ENCODE results near the gene SLC1A4.

SLC1A4 gene

DNA sequence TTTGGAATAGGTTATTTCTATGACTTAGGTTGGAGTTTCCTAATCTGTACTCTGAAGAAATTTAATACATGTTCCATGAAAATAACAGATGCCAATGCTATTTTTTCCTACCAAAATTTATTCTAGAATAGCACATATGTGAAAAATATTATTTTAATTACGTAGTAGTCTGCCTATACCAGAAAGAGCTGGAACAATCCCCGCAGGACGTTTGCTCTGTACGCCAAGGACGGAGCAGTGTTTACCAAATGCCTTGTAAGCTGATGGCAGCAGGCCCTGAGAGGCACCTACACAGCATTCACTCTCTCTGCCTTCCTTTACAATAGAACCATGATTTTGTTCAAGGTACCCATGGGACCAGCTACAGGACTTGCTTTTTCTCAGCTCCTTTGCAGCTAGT, 16.8 kb upstream of the SLC1A4 start:
- no peak overlapping the region for H3K27ac ChIP-seq
- no peak for TF ChIP-seq Cebpa-rat (IDR thresholded peaks at IDR 0.05)
- H3K4me1 ChIP-seq: peaks cover 0 to 4% (median 0%) of the 10 kb centered on the region in 10 experiments; a peak in 1 of 20 replicates
- no peaks in the 10 kb centered on the region for H3K36me3 ChIP-seq
- H3K9ac ChIP-seq: no peak overlapping the region
- no peaks in the 10 kb centered on the region for H3K27me3 ChIP-seq
- no peak overlapping the region for H3K4me2 ChIP-seq
- peaks cover 0 to 7% (median 0%) of the 10 kb centered on the region in 11 experiments; a peak in 3 of 22 replicates for H3K9me3 ChIP-seq (replicated peaks in 1 of 11)
- H4K20me1 ChIP-seq: no peaks in the 10 kb centered on the region
- no peak overlapping the region for H3K4me3 ChIP-seq

DNA sequence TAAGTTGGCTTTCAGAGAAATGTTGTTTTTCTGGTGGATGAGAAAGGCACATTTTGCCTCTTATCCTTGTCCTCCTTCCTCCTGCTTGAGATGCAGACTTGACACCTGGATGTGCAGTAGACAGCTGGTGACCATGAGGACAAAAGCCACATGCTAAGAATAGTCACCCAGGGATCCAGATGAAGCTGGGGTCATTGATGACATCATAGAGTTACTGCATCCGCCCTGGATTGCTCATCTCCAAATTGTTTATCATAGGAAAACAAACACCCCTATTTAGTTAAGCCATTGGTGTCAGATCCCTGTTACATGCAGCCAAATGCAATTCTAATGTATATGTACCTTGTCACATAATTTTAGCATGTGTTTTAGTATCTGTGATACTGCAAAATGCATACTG, 16.3 kb upstream of the SLC1A4 start:
- Histone ChIP-seq H3K4me3 (no peak overlapping the region), H3K9me3 (replicated peaks in 1 of 11) (peaks cover 0 to 7% (median 0%) of the 10 kb centered on the region in 11 experiments; a peak in 3 of 22 replicates), H3K27ac (no peak overlapping the region), H3K27me3 (no peaks in the 10 kb centered on the region), H3K9ac (no peak overlapping the region), H3K36me3 (no peaks in the 10 kb centered on the region), H4K20me1 (no peaks in the 10 kb centered on the region), H3K4me2 (no peak overlapping the region), H3K4me1 (peaks cover 0 to 9% (median 0%) of the 10 kb centered on the region in 10 experiments; a peak in 4 of 20 replicates)
- no peak for TF ChIP-seq Cebpa-rat (IDR thresholded peaks at IDR 0.05)

DNA sequence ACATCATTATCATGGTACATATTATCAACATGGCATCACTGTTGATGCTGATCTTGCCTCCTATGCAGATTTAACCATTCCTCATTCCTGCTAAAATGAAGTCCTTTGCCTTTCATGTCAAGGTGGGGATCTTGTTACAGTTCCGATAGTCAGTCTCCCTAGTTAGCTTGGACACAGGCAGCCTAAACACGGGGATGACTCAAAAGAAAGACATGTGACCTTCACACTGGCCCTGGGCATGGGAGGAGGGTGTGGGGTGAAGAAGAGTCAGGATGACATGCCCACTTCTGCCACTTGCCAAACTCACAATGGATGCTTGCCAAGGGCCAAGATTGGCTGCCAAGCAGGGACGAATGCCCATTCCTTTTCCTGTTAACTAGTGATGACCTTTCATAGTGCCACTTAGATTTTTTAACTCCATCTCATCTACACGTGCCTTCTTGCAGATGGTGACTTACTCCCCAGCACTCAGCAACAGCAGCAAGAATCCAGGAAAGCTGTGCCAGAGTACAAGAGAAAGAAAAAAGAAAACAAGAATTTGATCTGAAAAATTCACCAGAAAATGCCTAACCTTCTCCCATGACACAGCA, 13.9 kb upstream of the SLC1A4 start:
- Histone ChIP-seq H4K20me1 (no peaks in the 10 kb centered on the region), H3K36me3 (no peaks in the 10 kb centered on the region), H3K4me2 (peak overlapping the region in 1 of 11 experiments; percentile 27; a peak in 1 of 22 replicates), H3K27me3 (no peaks in the 10 kb centered on the region), H3K4me3 (no peak overlapping the region), H3K9me3 (replicated peaks in 1 of 11) (no peaks in the 10 kb centered on the region), H3K27ac (no peak overlapping the region), H3K4me1 (peaks cover 14 to 33% (median 22%) of the 10 kb centered on the region in 10 experiments), H3K9ac (no peak overlapping the region)
- TF ChIP-seq Cebpa-rat (IDR thresholded peaks at IDR 0.05): no peak

DNA sequence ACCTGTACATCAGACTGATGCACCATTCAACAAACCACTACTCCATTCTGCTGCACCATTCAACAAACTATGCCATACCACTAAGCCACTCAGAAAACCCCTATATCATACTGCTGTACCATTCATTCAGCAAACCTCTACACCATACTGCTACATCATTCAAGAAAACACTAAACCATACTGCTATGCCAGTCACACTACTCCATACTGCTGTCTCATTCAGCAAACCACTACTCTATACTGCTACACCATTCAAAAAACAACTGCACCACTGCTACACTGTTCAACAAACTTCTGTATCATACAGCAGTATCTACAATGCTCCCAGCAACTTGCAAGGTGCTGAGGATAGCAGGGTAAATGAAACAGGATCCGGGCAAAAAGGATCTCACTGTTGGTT, 12.9 kb upstream of the SLC1A4 start:
- Histone ChIP-seq H3K4me2 (no peak overlapping the region), H3K4me1 (peaks cover 15 to 36% (median 23%) of the 10 kb centered on the region in 10 experiments), H3K9me3 (replicated peaks in 1 of 11) (no peaks in the 10 kb centered on the region), H4K20me1 (no peaks in the 10 kb centered on the region), H3K27me3 (no peaks in the 10 kb centered on the region), H3K27ac (no peak overlapping the region), H3K36me3 (no peaks in the 10 kb centered on the region), H3K9ac (no peak overlapping the region), H3K4me3 (no peak overlapping the region)
- no peak for TF ChIP-seq Cebpa-rat (IDR thresholded peaks at IDR 0.05)

DNA sequence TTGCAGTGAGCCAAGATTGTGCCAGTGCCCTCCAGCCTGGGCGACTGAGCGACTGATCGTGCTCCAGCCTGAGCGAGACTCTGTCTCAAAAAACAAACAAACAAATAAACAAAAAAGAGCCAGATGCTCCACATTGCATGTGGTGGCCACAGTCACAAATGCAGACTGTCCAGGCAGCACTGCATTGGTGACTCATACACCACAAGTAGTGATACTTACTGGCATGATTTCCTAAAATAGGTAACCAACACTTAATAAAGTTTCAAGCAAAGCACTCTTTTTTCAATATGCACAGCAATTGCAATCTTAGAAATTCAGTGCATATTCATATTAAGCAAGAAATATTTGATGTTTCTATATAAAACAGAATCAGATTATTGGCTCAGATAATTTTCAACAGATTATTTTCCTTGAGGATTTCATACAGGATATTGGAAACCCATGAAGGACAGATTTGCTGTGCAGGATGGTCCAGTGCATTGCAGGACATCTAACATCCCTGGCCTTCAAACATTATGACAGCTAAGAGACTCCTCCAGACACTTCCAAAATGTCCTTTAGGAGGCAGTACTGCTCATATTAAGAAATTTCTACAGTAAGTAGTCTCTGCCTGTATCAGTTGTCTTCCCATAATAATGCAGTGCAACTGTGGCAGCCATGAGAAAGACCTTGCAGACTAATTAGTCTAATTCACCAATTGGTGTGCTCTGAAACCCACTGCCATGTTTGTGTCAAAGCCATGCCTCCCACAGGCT, 10.5 kb upstream of the SLC1A4 start:
- no peaks in the 10 kb centered on the region for H3K27me3 ChIP-seq
- no peak overlapping the region for H3K4me3 ChIP-seq
- no peaks in the 10 kb centered on the region for H4K20me1 ChIP-seq
- H3K9ac ChIP-seq: no peak overlapping the region
- no peaks in the 10 kb centered on the region for H3K36me3 ChIP-seq
- no peak for TF ChIP-seq Cebpa-rat (IDR thresholded peaks at IDR 0.05)
- peak overlapping the region in 6 of 11 experiments; percentile 3 to 67 (median 60); a peak in 13 of 22 replicates for H3K4me2 ChIP-seq
- H3K9me3 ChIP-seq (replicated peaks in 1 of 11): no peaks in the 10 kb centered on the region
- peak overlapping the region in 1 of 11 experiments; percentile 29; a peak in 2 of 22 replicates for H3K27ac ChIP-seq
- H3K4me1 ChIP-seq: peaks cover 15 to 36% (median 23%) of the 10 kb centered on the region in 10 experiments

DNA sequence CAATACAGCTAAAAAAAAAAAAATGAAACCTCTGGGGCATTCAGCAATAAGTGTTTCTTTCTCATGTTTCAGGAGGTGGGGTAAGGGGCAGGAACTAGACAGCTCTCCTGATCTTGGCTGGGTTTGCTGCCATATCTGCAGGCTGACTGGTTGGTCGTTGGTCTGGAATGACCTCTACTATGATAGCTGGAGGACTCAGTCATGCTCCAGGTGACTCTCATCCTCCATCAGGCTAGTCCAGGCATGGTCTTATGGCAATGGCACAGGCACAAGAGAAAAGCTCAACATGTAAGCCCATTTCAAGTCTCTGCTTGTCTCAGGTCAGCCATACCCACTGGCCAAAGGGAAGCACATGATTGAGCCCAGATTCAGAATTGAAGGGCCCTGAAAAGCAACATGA, 9.5 kb upstream of the SLC1A4 start:
- no peak overlapping the region for H3K9ac ChIP-seq
- H3K4me2 ChIP-seq: peak overlapping the region; percentile 31 to 70 (median 58)
- no peak for TF ChIP-seq Cebpa-rat (IDR thresholded peaks at IDR 0.05)
- no peaks in the 10 kb centered on the region for H3K36me3 ChIP-seq
- no peak overlapping the region for H3K4me3 ChIP-seq
- peak overlapping the region in 2 of 11 experiments; percentile 6 to 7; a peak in 1 of 22 replicates for H3K27ac ChIP-seq
- H4K20me1 ChIP-seq: no peaks in the 10 kb centered on the region
- H3K4me1 ChIP-seq: peaks cover 15 to 36% (median 23%) of the 10 kb centered on the region in 10 experiments
- no peaks in the 10 kb centered on the region for H3K27me3 ChIP-seq
- no peaks in the 10 kb centered on the region for H3K9me3 ChIP-seq (replicated peaks in 1 of 11)

DNA sequence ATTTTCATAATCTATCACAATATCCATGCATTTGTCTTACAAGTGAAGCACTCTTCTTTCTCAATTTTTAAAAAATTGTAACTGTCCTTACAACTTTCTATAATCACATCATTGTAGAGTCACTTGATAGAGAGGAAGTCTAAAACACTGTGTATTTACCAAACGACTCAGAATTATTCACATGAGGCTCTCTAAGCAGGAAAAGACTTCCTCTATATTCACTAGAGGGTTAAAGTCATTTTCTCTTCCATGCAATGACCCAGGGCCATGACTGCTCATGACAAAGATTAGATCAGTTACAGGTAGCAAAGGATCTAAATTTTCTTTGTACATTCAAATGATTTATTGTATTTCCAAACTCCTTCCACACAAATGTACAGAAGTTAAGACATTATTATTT, 9.0 kb upstream of the SLC1A4 start:
- no peak for TF ChIP-seq Cebpa-rat (IDR thresholded peaks at IDR 0.05)
- H3K27me3 ChIP-seq: no peaks in the 10 kb centered on the region
- no peak overlapping the region for H3K9ac ChIP-seq
- H3K9me3 ChIP-seq (replicated peaks in 1 of 11): no peaks in the 10 kb centered on the region
- no peak overlapping the region for H3K4me3 ChIP-seq
- H3K36me3 ChIP-seq: no peaks in the 10 kb centered on the region
- no peaks in the 10 kb centered on the region for H4K20me1 ChIP-seq
- H3K4me2 ChIP-seq: peak overlapping the region; percentile 31 to 70 (median 58); a peak in 21 of 22 replicates
- peaks cover 15 to 35% (median 23%) of the 10 kb centered on the region in 10 experiments for H3K4me1 ChIP-seq
- 0 out of 22 replicates have a peak overlapping the region, but pooled peaks of 2 of the 11 experiments have one; percentile 6 to 7 for H3K27ac ChIP-seq

DNA sequence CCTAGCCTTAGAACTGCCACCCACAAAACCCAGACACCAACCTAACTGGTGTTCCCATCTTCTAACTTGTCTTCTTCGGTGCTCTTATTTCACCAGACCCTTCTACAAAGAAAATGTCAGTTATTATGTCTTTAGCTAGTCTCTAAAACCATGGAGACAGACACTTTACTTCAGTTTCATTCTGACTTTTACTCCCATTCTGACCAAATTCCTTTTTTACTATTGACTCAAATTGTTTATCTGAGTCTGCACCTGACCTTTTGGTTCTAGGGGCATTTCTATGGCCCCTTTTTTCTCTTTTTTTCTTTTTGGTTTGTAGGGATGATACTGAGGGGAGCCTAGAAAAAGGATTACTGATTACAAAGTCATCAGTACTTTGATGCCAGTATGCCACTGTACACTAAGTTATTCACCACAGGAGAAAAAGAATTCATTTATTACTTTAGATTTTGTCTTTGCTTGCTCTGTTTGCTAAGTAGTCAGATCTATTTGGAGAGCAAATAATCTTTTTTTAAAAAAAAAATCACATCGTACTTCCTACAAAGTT, 6.8 kb upstream of the SLC1A4 start:
- H3K4me1 ChIP-seq: peaks cover 21 to 44% (median 31%) of the 10 kb centered on the region in 10 experiments
- no peaks in the 10 kb centered on the region for H4K20me1 ChIP-seq
- TF ChIP-seq Cebpa-rat (IDR thresholded peaks at IDR 0.05): no peak
- no peak overlapping the region for H3K4me2 ChIP-seq
- H3K4me3 ChIP-seq: no peak overlapping the region
- H3K27me3 ChIP-seq: no peaks in the 10 kb centered on the region
- H3K9ac ChIP-seq: no peak overlapping the region
- no peaks in the 10 kb centered on the region for H3K9me3 ChIP-seq (replicated peaks in 1 of 11)
- no peak overlapping the region for H3K27ac ChIP-seq
- H3K36me3 ChIP-seq: no peaks in the 10 kb centered on the region

DNA sequence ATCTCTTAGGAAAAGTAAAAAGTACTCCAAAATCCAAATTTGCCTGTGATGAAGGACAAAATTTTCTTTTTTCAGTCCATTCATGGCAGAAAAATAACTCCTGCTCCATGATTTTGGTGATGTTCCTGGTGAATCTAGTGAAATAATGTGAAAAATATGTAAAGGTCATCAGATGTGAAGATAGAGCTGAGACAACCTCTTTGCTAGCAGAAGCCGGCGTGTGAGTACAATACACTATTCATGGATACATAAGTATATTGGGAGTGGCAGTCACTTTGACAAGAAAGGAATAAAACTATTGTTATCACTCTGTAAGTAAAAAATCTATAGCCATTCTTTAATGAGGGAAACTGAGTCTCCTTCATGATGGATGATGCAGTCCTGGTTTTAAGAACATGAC, 6.3 kb upstream of the SLC1A4 start:
- H3K4me2 ChIP-seq: no peak overlapping the region
- no peak overlapping the region for H3K27ac ChIP-seq
- H3K4me1 ChIP-seq: peaks cover 24 to 39% (median 33%) of the 10 kb centered on the region in 10 experiments
- no peaks in the 10 kb centered on the region for H3K27me3 ChIP-seq
- H3K9me3 ChIP-seq (replicated peaks in 1 of 11): no peaks in the 10 kb centered on the region
- H4K20me1 ChIP-seq: no peaks in the 10 kb centered on the region
- H3K9ac ChIP-seq: no peak overlapping the region
- no peak for TF ChIP-seq Cebpa-rat (IDR thresholded peaks at IDR 0.05)
- no peak overlapping the region for H3K4me3 ChIP-seq
- H3K36me3 ChIP-seq: no peaks in the 10 kb centered on the region

Measured in BLaER1 treated with 17β-estradiol and CSF1 and Interleukin-3, amounts not matched to agents 10 nM and 100 nM (cell line).